ENCODE results near the gene ANO10.
"Not testable (repeated sequence)": the region's sequence is repeated elsewhere in the genome, so short reads cannot be mapped to it uniquely, and the experiment has no call there.

The ANO10 gene

DNA sequence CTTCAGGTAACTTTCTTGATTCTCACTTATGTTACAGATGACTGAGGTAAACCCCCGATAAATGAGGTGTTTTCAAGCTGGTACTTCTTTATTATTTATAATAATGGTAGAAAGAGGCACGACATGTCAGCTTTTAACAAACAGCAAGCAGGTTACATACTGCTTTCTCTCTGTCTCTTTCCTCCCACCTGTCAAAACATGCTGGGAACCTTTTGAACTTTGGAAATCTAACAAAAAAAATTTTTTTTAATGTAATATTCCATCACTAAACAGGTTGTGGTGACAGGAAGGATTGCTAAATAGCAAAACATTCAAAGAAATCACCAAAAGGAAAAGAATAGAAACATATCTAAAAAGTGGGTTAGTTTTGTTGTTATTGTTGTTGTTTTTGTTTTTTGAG, 48.2 kb downstream of the ANO10 start:
- no peak for DNase-seq

DNA sequence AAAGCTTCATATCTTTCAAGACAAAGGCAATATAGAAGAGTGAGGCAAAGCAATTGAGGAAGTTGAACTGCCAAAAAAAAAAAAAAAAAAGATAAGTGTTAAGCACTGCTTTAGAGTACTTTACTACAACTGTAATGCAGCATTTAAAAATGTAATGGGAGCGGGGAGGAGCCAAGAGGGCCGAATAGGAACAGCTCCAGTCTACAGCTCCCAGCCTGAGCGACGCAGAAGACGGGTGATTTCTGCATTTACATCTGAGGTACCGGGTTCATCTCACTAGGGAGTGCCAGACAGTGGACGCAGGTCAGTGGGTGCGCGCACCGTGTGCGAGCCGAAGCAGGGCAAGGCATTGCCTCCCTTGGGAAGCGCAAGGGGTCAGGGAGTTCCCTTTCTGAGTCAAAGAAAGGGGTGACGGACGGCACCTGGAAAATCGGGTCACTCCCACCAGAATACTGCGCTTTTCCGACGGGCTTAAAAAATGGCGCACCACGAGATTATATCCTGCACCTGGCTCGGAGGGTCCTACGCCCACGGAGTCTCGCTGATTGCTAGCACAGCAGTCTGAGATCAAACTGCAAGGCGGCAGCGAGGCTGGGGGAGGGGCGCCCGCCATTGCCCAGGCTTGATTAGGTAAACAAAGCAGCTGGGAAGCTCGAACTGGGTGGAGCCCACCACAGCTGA, 56.0 kb downstream of the ANO10 start:
- DNase-seq, result not testable (repeated sequence)

DNA sequence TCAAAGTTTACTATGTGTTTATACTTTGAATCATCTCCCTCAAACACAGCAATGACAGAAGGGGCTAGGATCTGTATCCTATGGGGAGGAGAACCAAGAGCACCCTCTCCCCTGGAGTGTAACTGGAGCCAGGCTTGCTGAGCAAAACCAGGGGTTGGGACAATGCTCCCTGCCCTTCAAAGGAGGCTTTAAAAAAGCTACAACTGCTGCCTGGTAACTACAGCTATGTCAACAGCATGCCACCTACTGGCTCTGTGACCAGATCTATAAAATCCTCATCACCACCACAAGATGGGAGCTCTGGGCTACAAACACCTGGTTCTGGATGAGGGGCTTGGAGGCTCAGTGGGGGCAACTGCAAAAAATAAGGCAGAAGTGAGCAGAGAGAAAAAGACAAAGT, 61.9 kb downstream of the ANO10 start:
- DNase-seq, result no peak

DNA sequence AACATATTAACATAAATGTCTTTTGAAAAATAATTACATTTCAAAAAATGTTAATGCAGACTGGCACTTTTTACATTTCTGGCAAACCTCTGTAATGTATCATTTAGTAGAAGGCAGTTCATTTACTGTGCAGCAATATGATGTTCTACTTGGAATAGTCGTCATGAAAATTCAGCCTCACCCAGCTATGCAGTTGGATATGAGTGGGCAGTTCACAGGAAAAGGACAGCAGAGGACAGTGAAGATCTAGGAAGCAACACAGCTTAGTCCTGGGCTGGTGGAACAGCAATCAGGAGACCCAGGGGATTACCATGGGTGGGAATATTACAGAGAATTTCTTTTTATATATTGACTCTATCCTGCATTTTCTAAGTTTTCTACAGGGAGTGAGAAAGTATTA, 63.6 kb downstream of the ANO10 start:
- DNase-seq, result no peak

DNA sequence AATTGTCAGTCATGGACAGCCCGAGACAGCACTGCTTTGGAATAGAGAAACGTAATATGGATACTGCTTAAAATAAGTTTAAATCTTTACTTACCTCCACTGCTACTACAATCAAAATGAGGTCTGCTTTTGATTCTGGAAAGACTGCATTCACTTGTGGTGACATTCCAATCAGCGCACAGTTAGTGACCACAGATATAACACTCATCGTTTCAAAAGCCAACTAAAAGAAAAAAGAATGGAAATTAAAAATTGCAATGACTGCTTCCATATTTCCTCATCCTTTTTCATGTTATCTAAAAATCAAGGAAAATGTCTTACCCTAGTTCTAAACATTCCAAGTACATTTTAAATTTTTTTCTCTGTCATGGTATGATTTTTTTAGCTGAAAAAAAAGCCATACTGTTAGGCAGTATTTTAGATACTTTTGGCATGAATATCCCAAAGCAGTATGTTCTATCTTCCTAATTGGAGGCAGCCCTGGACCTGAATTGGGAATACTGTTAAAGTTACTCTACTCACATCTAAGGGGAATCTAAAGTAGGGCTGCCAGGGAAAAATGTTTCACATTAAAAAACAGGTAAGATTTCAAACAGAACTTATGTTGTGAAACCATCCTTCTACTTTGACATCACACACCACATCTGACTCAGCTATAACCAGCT, 72.1 kb downstream of the ANO10 start:
- no peak for DNase-seq

DNA sequence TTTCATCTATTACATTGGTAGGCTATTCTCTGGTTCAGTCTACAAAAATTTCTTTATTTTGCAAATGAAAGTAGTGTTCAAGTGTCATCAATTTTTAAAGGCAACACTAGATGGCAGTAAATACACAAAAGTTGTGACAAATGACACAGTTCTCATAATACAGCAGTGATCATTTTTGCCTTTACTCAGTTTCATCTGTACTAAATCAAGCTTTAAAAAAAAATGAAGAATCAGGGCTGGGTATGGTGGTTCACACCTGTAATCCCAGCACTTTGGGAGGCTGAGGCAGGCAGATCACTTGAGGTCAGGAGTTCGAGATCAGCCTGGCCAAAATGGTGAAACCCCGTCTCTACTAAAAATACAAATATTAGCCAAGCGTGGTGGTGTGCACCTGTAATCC, 77.5 kb downstream of the ANO10 start:
- DNase-seq, result peak; percentile 5

DNA sequence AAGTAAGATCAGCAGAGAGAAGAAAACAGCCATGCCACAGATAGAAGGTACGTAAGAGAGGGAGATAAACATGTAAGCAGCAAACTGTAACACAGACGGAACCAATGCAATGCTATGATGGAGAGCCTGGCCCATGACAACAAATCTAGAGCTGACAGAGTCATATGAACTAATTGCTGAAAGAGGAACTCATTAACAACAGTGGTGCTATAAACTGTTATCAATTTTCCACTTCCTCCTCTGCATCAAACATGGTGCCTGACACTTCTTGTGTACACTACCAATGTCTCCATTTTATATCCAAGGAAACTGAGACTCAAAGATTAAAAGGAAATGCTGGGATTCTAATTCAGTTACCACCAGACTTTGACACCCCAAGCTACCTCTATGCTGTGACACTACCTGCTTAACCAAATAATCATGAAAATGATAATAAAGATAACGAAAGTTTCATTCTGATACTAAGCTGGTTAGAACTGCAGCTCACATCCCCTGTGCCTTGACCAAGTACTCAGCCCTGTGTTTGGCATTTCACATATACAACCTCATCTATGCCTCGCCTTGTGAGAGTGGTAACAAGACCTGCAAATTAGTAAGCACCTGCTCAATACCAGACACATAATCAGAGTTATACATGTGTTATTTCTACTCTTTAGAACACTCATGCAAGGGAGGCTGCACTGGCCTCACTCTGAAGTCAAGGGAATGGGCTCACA, 79.3 kb downstream of the ANO10 start:
- no peak for DNase-seq

DNA sequence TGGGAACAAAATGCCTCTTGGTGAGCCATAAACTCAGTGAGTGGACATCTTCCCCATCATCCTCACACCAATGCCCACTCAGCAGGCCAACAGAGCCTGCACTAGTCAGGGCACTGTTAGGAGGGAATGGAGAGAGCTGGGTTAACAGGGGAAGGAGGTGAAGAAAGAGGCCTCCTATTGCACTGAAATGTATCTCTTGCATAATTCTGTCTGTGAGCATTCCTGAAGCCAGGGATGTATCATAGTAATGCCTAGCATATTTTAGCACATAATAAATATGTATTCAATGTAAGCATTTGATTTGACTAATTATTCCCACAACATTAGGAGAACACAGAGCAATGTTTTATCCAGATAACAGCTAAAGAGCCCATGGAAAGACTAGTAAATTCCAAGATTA, 81.2 kb downstream of the ANO10 start:
- no peak for DNase-seq

DNA sequence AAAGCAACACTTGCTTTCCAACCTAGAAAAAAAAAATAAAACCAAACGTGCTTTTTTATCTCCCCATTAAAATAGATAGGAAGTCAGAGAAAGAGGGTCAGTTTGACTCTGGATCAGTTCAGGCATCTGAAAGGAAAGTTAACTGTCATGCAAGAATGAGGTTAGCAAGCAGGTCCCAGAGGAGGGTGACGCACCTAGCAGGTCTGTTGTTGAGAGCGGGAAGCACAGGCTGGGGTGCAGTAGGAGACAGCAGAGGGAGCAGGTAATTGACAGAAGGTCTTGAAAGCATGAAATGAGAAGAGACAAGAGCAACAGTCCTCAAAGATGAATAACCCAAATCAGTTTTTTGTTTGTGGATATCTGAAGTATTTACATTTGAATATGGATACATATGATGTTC, 82.5 kb downstream of the ANO10 start:
- no peak for DNase-seq

DNA sequence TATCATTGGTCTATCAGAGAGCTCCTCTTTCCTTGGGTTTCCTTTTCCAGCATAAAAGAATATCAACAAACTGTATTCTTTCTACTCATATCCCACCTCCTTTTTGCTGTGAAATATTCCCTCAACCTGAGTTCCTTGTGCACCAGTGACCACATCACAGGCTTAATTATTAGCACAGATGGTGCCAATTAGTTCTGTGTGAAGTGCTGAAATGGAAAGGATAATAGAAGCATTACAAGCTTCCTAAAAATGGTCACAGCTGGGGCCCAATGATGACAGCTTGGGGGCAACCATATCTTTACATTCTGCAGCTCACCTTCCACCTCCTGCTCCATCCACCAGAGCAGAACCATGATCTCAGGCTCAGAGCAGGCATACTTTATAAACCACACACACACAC, 84.6 kb downstream of the ANO10 start:
- DNase-seq, result no peak

DNA sequence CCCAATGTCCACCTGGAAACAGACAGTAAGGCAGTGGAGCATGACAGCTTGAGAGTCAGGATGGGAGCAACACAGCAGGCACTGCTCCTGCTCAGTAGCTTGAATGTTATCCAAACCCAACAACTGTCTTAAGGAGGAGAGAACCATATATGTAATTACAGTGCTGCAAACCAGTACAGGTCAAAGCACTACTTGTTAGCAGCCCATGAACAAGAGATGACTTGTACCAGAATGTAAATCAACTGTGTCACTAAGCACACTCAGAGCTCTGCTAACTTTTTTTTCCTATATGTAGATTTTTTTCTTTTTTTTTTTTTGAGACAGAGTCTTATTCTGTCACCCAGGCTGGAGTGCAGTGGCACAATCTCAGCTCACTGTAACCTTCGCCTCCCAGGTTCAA, 87.1 kb downstream of the ANO10 start:
- no peak for DNase-seq

DNA sequence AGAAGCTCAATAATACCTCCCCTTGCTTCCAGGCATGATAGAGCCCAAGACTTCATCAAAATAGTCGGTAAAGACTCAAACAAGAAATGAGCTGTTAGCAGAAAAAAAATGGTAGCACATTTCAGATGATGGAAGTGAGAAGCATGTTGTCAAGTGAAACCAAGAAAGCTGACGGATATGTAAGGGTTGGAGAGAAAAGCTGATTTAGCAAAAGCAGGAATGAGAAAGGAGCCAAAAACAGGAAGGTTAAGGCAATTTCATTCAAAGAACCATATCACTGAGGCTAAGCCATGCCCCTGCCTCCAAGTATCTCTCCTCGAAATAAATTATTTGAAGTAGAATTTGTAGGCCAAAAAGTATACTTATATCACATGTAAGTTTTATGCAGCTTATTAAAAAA, 88.8 kb downstream of the ANO10 start:
- DNase-seq, result no peak

DNA sequence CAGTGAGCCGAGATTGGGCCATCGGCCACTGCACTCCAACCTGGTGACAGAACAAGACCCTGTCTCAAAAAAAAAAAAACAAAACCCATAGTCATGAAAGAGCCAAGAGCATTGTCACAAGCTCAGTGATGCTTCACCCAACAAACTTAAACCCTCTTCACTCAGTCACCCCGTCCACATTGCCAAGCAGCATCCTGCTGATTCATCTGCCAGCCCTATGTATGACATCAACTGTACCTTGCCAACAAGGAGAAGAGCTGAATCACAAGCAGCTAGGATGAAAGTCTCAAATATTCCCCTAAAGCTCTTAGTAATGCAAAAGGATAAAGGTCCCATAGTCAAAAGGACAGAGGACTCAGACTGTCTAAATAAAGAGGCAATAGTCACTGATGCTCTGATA, 90.0 kb downstream of the ANO10 start:
- DNase-seq, result no peak

DNA sequence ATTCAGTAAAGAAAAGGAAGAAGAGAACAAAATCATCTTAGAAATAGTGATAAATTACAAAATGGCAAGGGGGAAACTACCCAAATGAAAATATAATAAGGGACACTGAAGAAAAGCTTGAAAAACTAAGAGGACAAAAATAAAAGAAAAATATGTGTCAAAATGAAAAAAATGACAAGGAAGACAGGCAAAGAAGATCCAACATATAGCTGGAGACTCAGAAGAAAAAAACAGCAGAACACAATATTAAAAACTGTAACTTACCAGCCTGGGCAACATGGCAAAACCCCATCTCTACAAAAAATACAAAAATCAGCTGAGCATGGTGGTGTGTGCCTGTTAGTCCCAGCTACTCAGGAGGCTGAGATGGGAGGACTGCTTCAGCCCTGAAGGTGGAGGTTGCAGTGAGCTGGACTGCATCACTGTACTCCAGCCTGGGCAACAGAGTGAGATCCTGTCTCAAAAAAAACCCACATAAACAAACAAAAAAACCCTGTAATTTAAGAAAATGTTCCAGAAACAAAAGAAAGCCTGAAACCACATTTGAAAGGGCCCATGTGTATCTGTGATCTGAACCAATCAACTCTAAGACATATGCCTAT, 93.2 kb downstream of the ANO10 start:
- DNase-seq, result no peak

DNA sequence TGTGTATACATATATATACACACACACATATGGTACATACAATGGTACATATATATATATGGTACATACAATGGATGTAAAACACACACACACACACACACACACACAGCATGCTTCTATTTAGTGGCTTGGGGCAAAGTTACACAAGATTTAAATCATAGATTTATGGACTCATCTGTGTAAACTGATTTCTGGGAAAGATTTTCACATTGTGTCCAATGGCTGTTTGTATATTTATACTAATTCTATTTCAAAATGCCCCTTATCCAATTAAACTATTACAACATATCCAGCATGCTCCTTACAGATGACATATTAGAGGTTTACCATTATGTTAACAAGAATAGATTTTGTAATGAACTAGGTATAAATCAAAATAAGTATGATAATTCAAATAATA, 94.9 kb downstream of the ANO10 start:
- DNase-seq, result no peak

DNA sequence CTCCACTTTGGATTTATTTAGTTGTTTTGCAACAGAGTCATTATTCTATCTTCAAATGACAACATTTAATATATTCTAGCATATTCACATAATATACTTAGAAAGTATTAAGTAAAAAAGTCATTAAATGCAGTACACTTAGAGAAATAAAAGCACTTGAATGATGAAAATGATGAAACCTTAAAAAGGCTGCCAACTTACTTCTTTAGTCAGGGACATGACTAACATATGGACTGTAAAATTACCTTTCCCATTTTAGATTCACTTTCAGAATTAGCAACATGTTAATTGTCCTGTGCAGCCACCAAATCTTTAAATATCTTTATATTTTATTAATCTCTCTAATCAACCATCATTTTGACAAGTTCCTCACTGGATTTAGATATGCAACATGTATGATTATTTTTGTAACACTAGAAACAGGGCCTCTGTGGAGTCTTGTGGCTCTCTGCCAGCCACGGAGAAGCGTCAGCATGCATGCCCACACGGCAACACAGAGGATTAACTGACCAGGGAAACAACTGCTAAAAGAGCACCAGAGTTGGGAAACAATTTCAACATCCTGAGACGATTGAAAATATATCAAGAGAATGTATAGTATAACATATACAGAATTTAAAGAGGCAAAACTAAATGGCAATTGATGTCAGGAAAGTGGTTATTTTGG, 95.7 kb downstream of the ANO10 start:
- no peak for DNase-seq

DNA sequence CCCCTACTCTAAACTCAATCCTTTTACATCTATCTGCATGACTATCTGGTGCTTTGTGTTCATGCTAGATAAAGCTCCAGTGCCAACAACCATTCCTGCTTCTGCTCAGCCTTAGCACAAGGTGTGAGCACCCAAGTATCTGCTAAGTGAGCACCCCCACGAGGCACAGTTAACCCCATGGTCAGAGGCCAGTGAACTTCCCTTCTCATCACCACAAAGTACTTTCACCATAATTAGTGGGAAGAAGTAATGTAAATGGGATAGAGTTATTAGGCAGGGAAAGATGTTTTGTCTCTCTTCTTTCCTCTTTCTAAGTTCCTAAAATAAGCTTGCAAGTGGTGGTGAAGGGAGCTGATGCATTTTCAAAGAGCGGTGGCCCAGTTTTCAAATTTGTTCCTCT, 96.4 kb downstream of the ANO10 start:
- no peak for DNase-seq

DNA sequence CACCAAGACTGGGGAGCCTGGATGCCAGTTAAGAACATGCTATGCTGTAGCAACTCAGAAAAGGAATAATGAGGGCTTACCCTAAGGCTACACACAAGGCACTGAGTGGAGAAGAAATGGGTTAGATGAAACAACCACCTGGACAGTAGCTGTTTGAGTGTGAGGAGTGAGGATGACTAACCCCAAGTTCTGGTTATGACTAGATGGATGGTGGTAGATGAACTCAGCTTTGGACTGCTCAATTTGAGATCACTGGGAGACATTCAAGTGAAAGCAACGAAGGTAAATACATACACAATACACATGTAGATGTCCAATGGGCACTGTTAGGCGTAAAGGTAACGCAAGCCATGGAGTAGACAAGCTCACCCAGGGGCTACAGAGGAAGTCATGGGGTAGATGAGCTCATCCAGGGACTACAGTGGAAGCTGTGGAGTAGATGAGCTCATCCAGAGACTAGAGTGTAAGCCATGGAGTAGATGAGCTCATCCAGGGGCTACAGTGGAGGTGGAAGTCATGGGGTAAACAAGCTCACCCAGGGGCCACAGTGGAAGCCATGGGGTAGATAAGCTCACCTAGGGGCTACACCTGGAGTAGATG, 98.3 kb downstream of the ANO10 start:
- no peak for DNase-seq

DNA sequence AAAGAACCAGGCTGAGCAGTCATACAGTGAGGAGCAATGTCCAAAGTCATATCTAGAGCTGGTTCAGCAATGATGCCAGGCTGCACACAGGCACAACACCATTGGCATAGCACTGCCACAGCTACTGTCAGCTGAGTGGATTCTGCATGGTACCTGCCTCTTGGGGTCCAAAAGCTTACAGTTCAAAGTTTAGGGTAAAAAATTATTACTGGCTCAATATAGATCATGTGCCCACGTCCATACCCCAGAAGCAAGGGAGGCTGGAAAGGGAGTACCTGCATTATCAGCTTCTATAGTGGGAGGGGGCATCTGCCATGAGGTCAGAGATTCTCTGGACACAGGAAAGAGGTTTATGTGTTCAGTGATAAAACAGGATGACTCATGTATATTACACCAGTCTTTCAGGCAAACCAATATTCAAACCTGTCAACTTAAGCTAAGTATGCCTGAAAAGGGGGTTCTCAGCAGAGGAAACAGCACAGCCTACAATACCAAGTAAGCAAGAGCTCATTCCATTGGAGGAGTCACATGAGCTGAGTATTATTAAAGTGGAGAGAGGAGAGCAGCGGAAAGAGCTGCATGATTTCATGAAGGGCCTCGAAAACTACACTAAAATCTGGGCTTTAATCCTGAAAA, 99.0 kb downstream of the ANO10 start:
- no peak for DNase-seq

DNA sequence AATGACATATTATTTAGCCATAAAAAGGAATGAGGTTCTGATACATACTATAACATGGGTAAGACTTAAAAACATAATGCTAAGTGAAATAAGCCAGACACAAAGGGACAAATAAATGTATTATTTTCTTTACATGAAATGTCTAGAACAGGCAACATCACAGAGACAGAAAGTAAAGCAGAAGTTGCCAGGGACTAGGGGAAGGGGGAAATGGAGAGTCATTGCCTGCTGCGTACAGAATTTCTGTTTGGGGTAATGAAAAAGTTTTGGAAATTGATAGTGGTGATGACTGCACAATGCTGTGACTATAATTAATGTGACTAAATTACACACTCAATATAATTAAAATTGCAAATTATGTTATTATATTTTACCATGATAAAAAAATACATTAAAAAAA, 99.9 kb downstream of the ANO10 start:
- DNase-seq, result no peak

DNA sequence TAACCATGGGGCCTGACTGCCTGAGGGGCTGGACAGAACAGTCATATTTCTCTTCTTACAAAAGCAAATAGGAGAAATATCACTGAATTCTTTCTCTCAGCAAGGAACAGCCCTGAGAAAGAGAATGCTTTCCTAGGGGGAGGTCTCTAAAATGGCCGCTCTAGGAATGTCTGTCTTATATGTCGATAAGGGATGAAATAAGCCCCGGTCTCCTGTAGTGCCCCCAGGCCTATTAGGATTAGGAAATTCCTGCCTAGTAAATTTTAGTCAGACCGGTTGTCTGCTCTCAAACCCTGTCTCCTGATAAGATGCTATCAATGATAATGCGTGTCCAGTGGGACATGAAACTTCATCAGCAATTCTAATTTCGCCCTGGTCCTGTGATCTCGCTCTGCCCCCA, 103.3 kb downstream of the ANO10 start:
- not testable (repeated sequence) for DNase-seq

DNA sequence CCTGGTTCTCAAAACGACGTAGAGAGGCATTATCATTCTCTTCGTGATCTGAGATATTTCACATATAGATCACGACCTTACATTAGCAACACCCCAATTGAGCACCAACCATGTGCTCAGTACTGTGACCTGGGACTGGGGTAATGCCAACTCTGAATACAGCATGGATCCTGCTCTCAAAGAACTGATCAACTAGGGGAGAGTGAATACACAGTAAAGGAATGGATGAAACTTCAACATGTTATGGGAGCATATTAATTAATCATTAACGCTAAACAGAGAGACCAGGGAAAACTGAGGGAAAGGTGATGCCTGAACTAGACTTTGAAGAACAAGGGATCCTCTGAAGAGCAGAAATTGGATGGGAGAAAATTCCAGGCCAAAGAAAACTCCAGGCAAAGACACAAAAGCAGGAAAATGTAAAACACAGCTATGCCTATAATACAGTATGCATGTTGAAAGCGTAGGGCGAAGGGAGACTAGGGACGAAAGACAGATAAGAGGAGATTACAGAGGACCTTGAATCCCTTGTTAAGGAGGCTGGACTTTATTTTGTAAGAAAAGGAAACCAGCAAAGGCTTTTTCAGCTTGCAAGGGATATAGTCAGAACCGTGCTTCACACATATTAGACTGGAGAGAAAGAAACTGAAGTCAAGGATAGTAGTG, 105.7 kb downstream of the ANO10 start:
- DNase-seq, result no peak

Measured in NCI-H748 treated with DMSO at 0.1 percent for 48 hours (cell line).